ENCODE measurements around the gene TTC33.

Gene TTC33

DNA sequence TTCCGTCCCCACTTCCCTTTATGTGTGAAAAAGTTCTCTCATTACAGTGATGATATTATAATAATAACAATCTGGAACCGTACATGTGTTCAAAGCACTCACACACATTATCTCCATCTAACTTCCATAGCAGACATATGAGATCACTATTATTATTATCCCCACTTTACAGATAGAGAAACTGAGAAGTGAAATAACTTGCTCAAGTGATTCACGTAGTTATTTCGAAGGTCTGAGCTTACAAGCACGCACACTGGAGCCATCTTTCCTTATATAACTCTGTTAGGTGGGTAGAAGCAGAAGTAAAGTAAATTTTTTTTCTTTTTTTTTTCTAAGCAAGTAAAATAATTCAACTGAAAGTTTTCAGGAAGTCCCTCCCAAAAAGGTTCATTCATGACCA is 139.0 kb downstream of the TTC33 start:
- Histone ChIP-seq H3K9me3 (ENCODE audit: insufficient read depth, low read length) (no peaks in the 10 kb centered on the region), H3K4me1 (ENCODE audit: insufficient read depth, insufficient read length) (no peaks in the 10 kb centered on the region), H3K9ac (ENCODE audit: insufficient read length, low read depth) (no peak overlapping the region), H3K36me3 (ENCODE audit: insufficient read depth, insufficient read length, low read length) (no peaks in the 10 kb centered on the region), H3K4me3 (ENCODE audit: insufficient read length, low read depth) (no peak overlapping the region), H3K27me3 (ENCODE audit: insufficient read depth, insufficient read length) (no peaks in the 10 kb centered on the region)
- DNase-seq (ENCODE audit: low read depth, low spot score), result no peak
- TF ChIP-seq SUZ12 (IDR thresholded peaks at IDR 0.05; ENCODE audit: extremely low read depth, insufficient read depth, insufficient read length) (no peak), ZNF274 (IDR thresholded peaks at IDR 0.05; ENCODE audit: low read depth, low read length) (no peak), YY1 (IDR thresholded peaks at IDR 0.05; ENCODE audit: insufficient read depth, insufficient read length) (no peak)

DNA sequence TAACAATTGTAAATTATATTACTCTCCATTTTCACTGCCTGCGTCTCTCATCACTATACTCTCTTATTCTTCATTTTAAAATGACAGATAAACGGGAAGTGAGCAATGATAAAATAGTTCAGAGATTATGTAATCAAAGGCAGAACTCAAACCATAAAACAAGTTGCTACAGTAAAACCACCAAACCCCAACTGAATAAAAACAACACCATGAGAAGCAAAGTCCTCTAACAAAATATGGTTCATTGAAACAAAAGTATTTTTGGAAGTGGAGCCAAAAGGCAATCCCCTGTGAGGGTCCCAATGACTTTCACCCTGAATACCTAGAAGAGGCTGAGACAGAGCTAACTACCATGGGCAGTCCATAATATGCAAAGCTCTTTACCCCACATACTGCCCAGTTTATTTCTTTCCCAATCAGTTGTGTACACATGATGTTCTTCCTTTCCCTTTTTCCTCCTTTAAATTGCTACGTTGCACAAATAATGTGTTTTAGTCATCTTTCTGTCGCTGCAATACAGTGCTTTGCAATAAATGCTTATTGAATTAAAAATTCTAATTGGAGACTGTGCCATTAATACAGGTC is 140.1 kb downstream of the TTC33 start:
- DNase-seq (ENCODE audit: low read depth, low spot score), result no peak
- no peaks in the 10 kb centered on the region for H3K4me1 ChIP-seq (ENCODE audit: insufficient read depth, insufficient read length)

GRCh38 chr5:40614923-40615585 is 140.7 kb downstream of the TTC33 start:
- TF ChIP-seq SUZ12 (IDR thresholded peaks at IDR 0.05; ENCODE audit: extremely low read depth, insufficient read depth, insufficient read length) (no peak), ZNF274 (IDR thresholded peaks at IDR 0.05; ENCODE audit: low read depth, low read length) (no peak), YY1 (IDR thresholded peaks at IDR 0.05; ENCODE audit: insufficient read depth, insufficient read length) (no peak)
- no peak for DNase-seq (ENCODE audit: low read depth, low spot score)
- H3K27me3 ChIP-seq (ENCODE audit: insufficient read depth, insufficient read length), result no peaks in the 10 kb centered on the region
- H3K4me3 ChIP-seq (ENCODE audit: insufficient read length, low read depth), result no peak overlapping the region
- no peaks in the 10 kb centered on the region for H3K4me1 ChIP-seq (ENCODE audit: insufficient read depth, insufficient read length)
- H3K36me3 ChIP-seq (ENCODE audit: insufficient read depth, insufficient read length, low read length), result no peaks in the 10 kb centered on the region
- no peak overlapping the region for H3K9ac ChIP-seq (ENCODE audit: insufficient read length, low read depth)
- H3K9me3 ChIP-seq (ENCODE audit: insufficient read depth, low read length), result no peaks in the 10 kb centered on the region

More for the DNA sequence above, 140.1 kb downstream of the TTC33 start:
- no peak for TF ChIP-seq ZNF274 (IDR thresholded peaks at IDR 0.05; ENCODE audit: low read depth, low read length)
- TF ChIP-seq SUZ12 (IDR thresholded peaks at IDR 0.05; ENCODE audit: extremely low read depth, insufficient read depth, insufficient read length), result no peak
- no peak for TF ChIP-seq YY1 (IDR thresholded peaks at IDR 0.05; ENCODE audit: insufficient read depth, insufficient read length)
- Histone ChIP-seq H3K27me3 (ENCODE audit: insufficient read depth, insufficient read length) (no peaks in the 10 kb centered on the region), H3K9me3 (ENCODE audit: insufficient read depth, low read length) (no peaks in the 10 kb centered on the region), H3K36me3 (ENCODE audit: insufficient read depth, insufficient read length, low read length) (no peaks in the 10 kb centered on the region), H3K9ac (ENCODE audit: insufficient read length, low read depth) (no peak overlapping the region), H3K4me3 (ENCODE audit: insufficient read length, low read depth) (no peak overlapping the region)

DNA sequence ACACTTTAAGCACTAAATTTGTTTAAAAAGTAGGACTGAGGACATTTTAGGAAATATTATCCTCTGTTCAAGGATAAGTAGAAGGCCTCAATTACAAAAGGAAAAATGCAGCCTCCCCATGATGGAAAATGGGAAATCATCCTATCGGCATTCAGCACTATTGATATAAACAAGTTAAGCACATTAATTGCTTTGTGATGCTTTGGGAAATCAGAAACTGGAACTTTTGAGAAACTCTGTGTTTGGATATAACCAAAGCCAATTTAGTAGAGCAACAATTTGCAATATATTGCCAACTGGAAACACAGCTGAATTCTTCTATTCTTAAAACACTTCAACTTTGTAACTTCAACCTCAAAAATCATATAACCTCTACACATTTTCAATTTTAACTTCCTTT is 141.3 kb downstream of the TTC33 start:
- H3K4me3 ChIP-seq (ENCODE audit: insufficient read length, low read depth), result no peak overlapping the region
- no peaks in the 10 kb centered on the region for H3K36me3 ChIP-seq (ENCODE audit: insufficient read depth, insufficient read length, low read length)
- H3K9me3 ChIP-seq (ENCODE audit: insufficient read depth, low read length), result no peaks in the 10 kb centered on the region
- no peaks in the 10 kb centered on the region for H3K4me1 ChIP-seq (ENCODE audit: insufficient read depth, insufficient read length)
- no peak overlapping the region for H3K9ac ChIP-seq (ENCODE audit: insufficient read length, low read depth)
- no peak for TF ChIP-seq ZNF274 (IDR thresholded peaks at IDR 0.05; ENCODE audit: low read depth, low read length)
- no peak for TF ChIP-seq SUZ12 (IDR thresholded peaks at IDR 0.05; ENCODE audit: extremely low read depth, insufficient read depth, insufficient read length)
- TF ChIP-seq YY1 (IDR thresholded peaks at IDR 0.05; ENCODE audit: insufficient read depth, insufficient read length), result no peak
- DNase-seq (ENCODE audit: low read depth, low spot score), result no peak
- no peaks in the 10 kb centered on the region for H3K27me3 ChIP-seq (ENCODE audit: insufficient read depth, insufficient read length)

GRCh38 chr5:40607202-40607601 is 148.6 kb downstream of the TTC33 start:
- Histone ChIP-seq H3K27me3 (ENCODE audit: insufficient read depth, insufficient read length) (no peaks in the 10 kb centered on the region), H3K4me1 (ENCODE audit: insufficient read depth, insufficient read length) (no peaks in the 10 kb centered on the region), H3K36me3 (ENCODE audit: insufficient read depth, insufficient read length, low read length) (no peaks in the 10 kb centered on the region), H3K9me3 (ENCODE audit: insufficient read depth, low read length) (no peaks in the 10 kb centered on the region), H3K9ac (ENCODE audit: insufficient read length, low read depth) (no peak overlapping the region), H3K4me3 (ENCODE audit: insufficient read length, low read depth) (no peak overlapping the region)
- no peak for DNase-seq (ENCODE audit: low read depth, low spot score)
- TF ChIP-seq ZNF274 (IDR thresholded peaks at IDR 0.05; ENCODE audit: low read depth, low read length) (no peak), YY1 (IDR thresholded peaks at IDR 0.05; ENCODE audit: insufficient read depth, insufficient read length) (no peak), SUZ12 (IDR thresholded peaks at IDR 0.05; ENCODE audit: extremely low read depth, insufficient read depth, insufficient read length) (no peak)

DNA sequence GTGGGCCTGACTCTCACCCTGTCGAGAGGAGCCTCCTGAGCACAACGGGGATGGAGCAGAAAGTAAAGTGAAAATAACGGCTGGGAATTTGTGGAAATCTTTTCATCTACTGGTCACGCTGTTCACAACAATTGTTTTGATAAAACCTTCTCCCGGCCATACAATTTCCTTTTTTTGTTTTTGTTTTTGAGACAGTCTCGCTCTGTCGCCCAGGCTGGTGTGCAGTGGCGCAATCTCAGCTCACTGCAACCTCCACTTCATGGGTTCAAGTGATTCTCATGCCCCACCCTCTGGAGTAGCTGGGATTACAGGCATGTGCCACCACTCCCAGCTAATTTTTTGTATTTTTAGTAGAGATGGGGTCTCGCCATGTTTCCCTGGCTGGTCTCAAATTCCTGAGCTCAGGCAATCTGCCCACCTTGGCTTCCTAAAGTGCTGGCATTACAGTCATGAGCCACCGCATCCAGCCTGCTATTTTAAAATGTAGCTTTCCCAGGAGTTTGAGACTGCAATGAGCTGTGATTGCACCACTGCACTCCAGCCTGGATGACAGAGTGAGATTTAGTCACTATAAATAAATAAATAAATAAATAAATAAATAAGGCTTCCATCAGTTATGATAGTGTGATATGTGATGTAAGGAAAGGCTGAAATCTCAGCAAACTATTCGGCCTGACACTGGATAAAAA is 149.5 kb downstream of the TTC33 start:
- Histone ChIP-seq H3K9me3 (ENCODE audit: insufficient read depth, low read length) (no peaks in the 10 kb centered on the region), H3K27me3 (ENCODE audit: insufficient read depth, insufficient read length) (no peaks in the 10 kb centered on the region), H3K9ac (ENCODE audit: insufficient read length, low read depth) (no peak overlapping the region), H3K36me3 (ENCODE audit: insufficient read depth, insufficient read length, low read length) (no peaks in the 10 kb centered on the region), H3K4me1 (ENCODE audit: insufficient read depth, insufficient read length) (no peaks in the 10 kb centered on the region), H3K4me3 (ENCODE audit: insufficient read length, low read depth) (no peak overlapping the region)
- TF ChIP-seq ZNF274 (IDR thresholded peaks at IDR 0.05; ENCODE audit: low read depth, low read length), result no peak
- no peak for TF ChIP-seq YY1 (IDR thresholded peaks at IDR 0.05; ENCODE audit: insufficient read depth, insufficient read length)
- TF ChIP-seq SUZ12 (IDR thresholded peaks at IDR 0.05; ENCODE audit: extremely low read depth, insufficient read depth, insufficient read length), result no peak
- no peak for DNase-seq (ENCODE audit: low read depth, low spot score)

DNA sequence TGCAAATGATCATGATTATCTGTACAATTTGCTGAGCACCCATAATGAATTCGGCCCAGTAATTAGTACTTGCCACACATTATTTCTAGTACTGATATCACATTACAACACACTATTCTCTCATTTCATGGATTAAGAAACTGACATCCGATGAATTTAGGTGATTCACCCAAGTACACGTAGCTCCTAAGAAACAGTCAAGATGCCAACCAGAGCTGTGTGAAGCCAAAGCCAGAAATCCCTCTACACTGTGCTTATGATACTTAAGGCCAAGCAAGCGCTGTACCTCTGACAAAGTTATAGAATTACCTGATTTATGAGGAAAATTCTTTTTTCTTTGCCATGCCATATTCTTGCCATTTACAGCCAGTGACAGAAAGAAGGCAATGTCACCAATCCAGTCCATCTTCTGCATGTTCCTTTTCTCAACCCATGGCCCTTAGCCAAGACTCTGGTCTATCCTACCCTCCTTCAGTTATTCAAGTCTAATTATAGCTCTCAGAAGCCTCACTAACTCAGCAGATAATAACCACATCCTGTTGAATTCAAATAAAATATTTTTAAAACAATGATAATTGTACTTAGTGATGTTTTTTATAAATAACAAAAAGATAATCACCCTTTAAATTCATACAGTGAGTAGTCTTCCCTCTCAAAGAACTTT is 150.3 kb downstream of the TTC33 start:
- no peaks in the 10 kb centered on the region for H3K27me3 ChIP-seq (ENCODE audit: insufficient read depth, insufficient read length)
- TF ChIP-seq ZNF274 (IDR thresholded peaks at IDR 0.05; ENCODE audit: low read depth, low read length), result no peak
- no peak for TF ChIP-seq YY1 (IDR thresholded peaks at IDR 0.05; ENCODE audit: insufficient read depth, insufficient read length)
- TF ChIP-seq SUZ12 (IDR thresholded peaks at IDR 0.05; ENCODE audit: extremely low read depth, insufficient read depth, insufficient read length), result no peak
- H3K4me3 ChIP-seq (ENCODE audit: insufficient read length, low read depth), result no peak overlapping the region
- no peaks in the 10 kb centered on the region for H3K4me1 ChIP-seq (ENCODE audit: insufficient read depth, insufficient read length)
- no peaks in the 10 kb centered on the region for H3K9me3 ChIP-seq (ENCODE audit: insufficient read depth, low read length)
- DNase-seq (ENCODE audit: low read depth, low spot score), result no peak
- H3K9ac ChIP-seq (ENCODE audit: insufficient read length, low read depth), result no peak overlapping the region
- no peaks in the 10 kb centered on the region for H3K36me3 ChIP-seq (ENCODE audit: insufficient read depth, insufficient read length, low read length)

Measured in NT2/D1 (cell line).